Loucy (cell line): Measurements from ENCODE around the gene LRRN4CL.
A peak's percentile ranks its signal among the peaks of the same experiment; 100 is the strongest.

Source experiments
- H2AFZ ChIP-seq: fragments of 200-600 bp; sonication (generic); 2 replicates; pipeline ENCODE4 v1.6.0; 2016; ENCODE audit warnings: antibody characterized with exemption, mild to moderate bottlenecking, low read length, moderate library complexity
- H3F3A ChIP-seq: fragments of 200-600 bp; 2 replicates; pipeline ENCODE4 v1.6.0; 2016; ENCODE audit warnings: antibody characterized with exemption, low read depth, mild to moderate bottlenecking
- H3K27me3 ChIP-seq: fragments of 200-600 bp; sonication (generic); 2 replicates; pipeline ENCODE4 v1.6.1; 2014; ENCODE audit warnings: low read length, mild to moderate bottlenecking; ENCODE audit not compliant: insufficient read depth, poor library complexity, severe bottlenecking
- H3K36me3 ChIP-seq: fragments of 200-600 bp; sonication (generic); 2 replicates; pipeline ENCODE4 v1.6.1; 2016; ENCODE audit warnings: low read length; ENCODE audit not compliant: insufficient read depth
- H3K4me1 ChIP-seq: fragments of 200-600 bp; sonication (generic); 2 replicates; pipeline ENCODE4 v1.5.1; 2014; ENCODE audit warnings: low read length, mild to moderate bottlenecking; ENCODE audit not compliant: insufficient read depth, poor library complexity, severe bottlenecking
- H3K4me2 ChIP-seq: fragments of 200-600 bp; sonication (generic); 2 replicates; pipeline ENCODE4 v1.6.0; 2014; ENCODE audit warnings: antibody characterized with exemption, low read length, low read depth, mild to moderate bottlenecking; ENCODE audit not compliant: poor library complexity, severe bottlenecking
- H3K4me3 ChIP-seq: fragments of 200-600 bp; sonication (generic); 2 replicates; pipeline ENCODE4 v1.5.1; 2014; ENCODE audit warnings: low read length, mild to moderate bottlenecking, mixed read lengths; ENCODE audit not compliant: poor library complexity, severe bottlenecking
- H3K79me2 ChIP-seq: fragments of 200-600 bp; sonication (generic); 2 replicates; pipeline ENCODE4 v1.6.1; 2014; ENCODE audit warnings: low read length; ENCODE audit not compliant: insufficient read depth
- H3K9ac ChIP-seq: fragments of 200-600 bp; sonication (generic); 2 replicates; pipeline ENCODE4 v1.6.0; 2014; ENCODE audit warnings: mild to moderate bottlenecking, low read depth, low read length, moderate library complexity; ENCODE audit not compliant: poor library complexity, severe bottlenecking
- H3K9me2 ChIP-seq: fragments of 200-600 bp; sonication (generic); replicated peaks from 2 replicates; pipeline ENCODE4 v1.6.1; 2016; ENCODE audit warnings: low read depth, low read length, mixed read lengths
- H3K9me3 ChIP-seq: fragments of 200-600 bp; sonication (generic); 2 replicates; pipeline ENCODE4 v1.6.1; 2014; ENCODE audit warnings: mild to moderate bottlenecking, antibody characterized with exemption, low read length, low read depth; ENCODE audit not compliant: insufficient read depth
- H4K20me1 ChIP-seq: fragments of 200-600 bp; sonication (generic); 2 replicates; pipeline ENCODE4 v1.6.0; 2014; ENCODE audit warnings: antibody characterized with exemption, low read length, mild to moderate bottlenecking; ENCODE audit not compliant: insufficient read depth, poor library complexity, severe bottlenecking
- EZH2phosphoT487 ChIP-seq: fragments of 200-600 bp; IDR thresholded peaks from 2 replicates; pipeline ENCODE4 v1.6.1; 2018; ENCODE audit warnings: antibody characterized with exemption, mild to moderate bottlenecking, moderate library complexity, borderline replicate concordance
- TF ChIP-seq, protein P1 (sequence below): fragments of 200-600 bp; sonication (generic); conservative IDR thresholded peaks from 2 replicates; pipeline ENCODE4 v1.5.1; 2014; ENCODE audit warnings: mild to moderate bottlenecking, antibody characterized with exemption, low read length

LRRN4CL gene

GRCh38 chr11:62716816-62717215 is 27.5 kb upstream of the LRRN4CL start:
- H3F3A ChIP-seq, result peaks cover 7% of the 10 kb centered on the region; the same call in 1 of the 2 replicates
- peaks cover 13% of the 10 kb centered on the region for H3K4me1 ChIP-seq
- H3K4me3 ChIP-seq, result no peak overlapping the region
- H3K9me2 ChIP-seq, result no peaks in the 10 kb centered on the region
- H3K79me2 ChIP-seq, result peaks cover 83% of the 10 kb centered on the region
- peaks cover 97% of the 10 kb centered on the region for H3K36me3 ChIP-seq
- H3K9ac ChIP-seq, result no peak overlapping the region
- no peaks in the 10 kb centered on the region for H3K27me3 ChIP-seq
- H4K20me1 ChIP-seq, result peaks cover 79% of the 10 kb centered on the region
- TF ChIP-seq, protein P1, sequence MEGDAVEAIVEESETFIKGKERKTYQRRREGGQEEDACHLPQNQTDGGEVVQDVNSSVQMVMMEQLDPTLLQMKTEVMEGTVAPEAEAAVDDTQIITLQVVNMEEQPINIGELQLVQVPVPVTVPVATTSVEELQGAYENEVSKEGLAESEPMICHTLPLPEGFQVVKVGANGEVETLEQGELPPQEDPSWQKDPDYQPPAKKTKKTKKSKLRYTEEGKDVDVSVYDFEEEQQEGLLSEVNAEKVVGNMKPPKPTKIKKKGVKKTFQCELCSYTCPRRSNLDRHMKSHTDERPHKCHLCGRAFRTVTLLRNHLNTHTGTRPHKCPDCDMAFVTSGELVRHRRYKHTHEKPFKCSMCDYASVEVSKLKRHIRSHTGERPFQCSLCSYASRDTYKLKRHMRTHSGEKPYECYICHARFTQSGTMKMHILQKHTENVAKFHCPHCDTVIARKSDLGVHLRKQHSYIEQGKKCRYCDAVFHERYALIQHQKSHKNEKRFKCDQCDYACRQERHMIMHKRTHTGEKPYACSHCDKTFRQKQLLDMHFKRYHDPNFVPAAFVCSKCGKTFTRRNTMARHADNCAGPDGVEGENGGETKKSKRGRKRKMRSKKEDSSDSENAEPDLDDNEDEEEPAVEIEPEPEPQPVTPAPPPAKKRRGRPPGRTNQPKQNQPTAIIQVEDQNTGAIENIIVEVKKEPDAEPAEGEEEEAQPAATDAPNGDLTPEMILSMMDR, result no peak
- no peak for TF ChIP-seq EZH2phosphoT487
- H3K4me2 ChIP-seq, result peak overlapping the region; percentile 6
- no peaks in the 10 kb centered on the region for H3K9me3 ChIP-seq
- H2AFZ ChIP-seq, result no peak overlapping the region

- H3K79me2 ChIP-seq, result peaks cover 77% of the 10 kb centered on the region
- peaks cover 10% of the 10 kb centered on the region for H3K4me1 ChIP-seq
- H3K9ac ChIP-seq, result peak overlapping the region; percentile 10
- H4K20me1 ChIP-seq, result peaks cover 77% of the 10 kb centered on the region
- no peaks in the 10 kb centered on the region for H3K27me3 ChIP-seq
- H3K9me3 ChIP-seq, result no peaks in the 10 kb centered on the region
- no peak overlapping the region for H2AFZ ChIP-seq
- peak overlapping the region; percentile 6 for H3K4me2 ChIP-seq
- no peak overlapping the region for H3K4me3 ChIP-seq
- H3K36me3 ChIP-seq, result peaks cover 96% of the 10 kb centered on the region
- H3F3A ChIP-seq, result peaks cover 7% of the 10 kb centered on the region; the same call in 1 of the 2 replicates
- TF ChIP-seq, protein P1, result no peak
- TF ChIP-seq EZH2phosphoT487, result no peak
- H3K9me2 ChIP-seq, result no peaks in the 10 kb centered on the region
Measured at GRCh38 chr11:62716206-62716605, 26.9 kb upstream of the LRRN4CL start.

DNA sequence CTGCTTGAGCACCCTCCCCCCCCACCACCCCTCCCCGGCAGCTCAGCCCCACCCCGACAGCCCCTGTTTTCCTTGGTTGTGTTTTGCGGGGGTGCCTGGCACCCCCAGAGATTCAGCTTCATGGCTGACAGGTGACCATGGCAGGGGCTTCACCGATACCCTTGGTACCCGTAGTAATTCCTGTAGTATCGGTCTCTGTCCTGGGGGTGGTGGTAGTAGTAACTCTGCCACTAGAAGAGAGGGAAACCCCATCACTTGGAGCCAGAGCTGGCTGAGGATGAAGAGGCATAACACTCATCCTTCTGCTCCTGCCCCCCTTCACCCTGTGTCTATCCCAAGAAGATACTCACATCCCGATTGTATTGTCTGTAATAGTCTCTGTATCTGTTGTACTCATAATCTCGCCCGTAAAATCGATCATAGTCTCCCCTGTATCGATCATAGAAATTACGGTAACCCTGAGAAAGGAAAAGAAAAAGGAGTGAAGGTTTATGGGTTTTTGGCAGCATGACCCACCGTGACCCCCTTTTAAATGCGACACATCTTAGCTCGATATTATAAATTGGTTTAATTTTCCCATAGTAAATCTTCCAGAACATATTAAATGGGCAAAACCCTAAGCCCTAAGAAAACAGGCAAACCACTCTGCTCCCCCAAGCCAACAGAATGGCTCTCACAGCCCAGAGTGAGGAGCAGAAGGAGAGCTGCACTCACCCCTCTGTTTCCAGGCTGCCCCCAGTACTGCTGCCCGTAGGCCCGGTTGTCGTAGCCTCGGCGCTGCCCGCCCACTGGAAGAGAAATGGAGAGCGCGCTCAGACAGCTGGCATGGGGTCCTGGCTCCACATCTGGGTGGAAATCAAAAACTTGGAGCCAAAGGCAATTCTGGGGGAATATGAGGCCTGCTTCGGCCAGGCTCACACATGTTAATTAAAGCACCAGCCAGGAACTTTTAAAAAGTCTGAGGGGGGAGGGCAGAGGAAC is 26.1 kb upstream of the LRRN4CL start:
- Histone ChIP-seq H3K9me3 (no peaks in the 10 kb centered on the region), H3K4me1 (peaks cover 6% of the 10 kb centered on the region), H4K20me1 (peaks cover 73% of the 10 kb centered on the region), H3K36me3 (peaks cover 94% of the 10 kb centered on the region), H3K9me2 (no peaks in the 10 kb centered on the region), H3K9ac (no peak overlapping the region), H3K4me3 (no peak overlapping the region), H2AFZ (no peak overlapping the region), H3K27me3 (no peaks in the 10 kb centered on the region), H3F3A (peaks cover 7% of the 10 kb centered on the region; the same call in 1 of the 2 replicates), H3K4me2 (no peak overlapping the region), H3K79me2 (peaks cover 69% of the 10 kb centered on the region)
- no peak for TF ChIP-seq EZH2phosphoT487
- TF ChIP-seq, protein P1, result no peak; the same call in 1 of the 2 replicates
